Activated CD4-positive, alpha-beta memory T cell treated with anti-CD3 and anti-CD28 coated beads, Interleukin-2, amount 10 ng/mL, durations not matched to agents 7 days and 5 days (primary cell): ENCODE data around the gene PDE7B. TPM values are rescaled to one million over a fixed set of nuclear protein-coding genes. Genes with fewer than 3 reads are reported as not detected.
A peak's percentile ranks its signal among the peaks of the same experiment; 100 is the strongest.

Experiments
- CTCF ChIA-PET: fragments of 350-600 bp; sonication (Branson Sonifier 250); formaldehyde crosslinking; loops from one replicate; lab custom pipeline; 2021; ENCODE audit warnings: antibody characterized with exemption, inconsistent platforms; lab: Charles Lee
- POLR2A ChIA-PET: fragments of 350-600 bp; sonication (Branson Sonifier 250); formaldehyde crosslinking; loops from one replicate; lab custom pipeline; 2021; ENCODE audit warnings: antibody characterized with exemption; lab: Charles Lee
- DNase-seq: peaks from one replicate; pipeline ENCODE4 v3.0.0-alpha.2; 2020
- H3K27ac Mint-ChIP-seq: one replicate; pipeline ENCODE4 v1.8.0; 2021; ENCODE audit warnings: mild to moderate bottlenecking, mixed read lengths
- H3K27me3 Mint-ChIP-seq: one replicate; pipeline ENCODE4 v1.8.0; 2021; ENCODE audit warnings: mixed read lengths
- H3K36me3 Mint-ChIP-seq: one replicate; pipeline ENCODE4 v1.8.0; 2021; ENCODE audit warnings: low read depth, mixed read lengths
- H3K4me1 Mint-ChIP-seq: one replicate; pipeline ENCODE4 v1.8.0; 2021; ENCODE audit warnings: mixed read lengths
- H3K4me3 Mint-ChIP-seq: one replicate; pipeline ENCODE4 v1.8.0; 2021; ENCODE audit warnings: mild to moderate bottlenecking, mixed read lengths
- H3K9me3 Mint-ChIP-seq: one replicate; pipeline ENCODE4 v1.8.0; 2021; ENCODE audit warnings: mixed read lengths
- total RNA-seq, 2 experiments: library from RNA; stranded (reverse); gene quantifications; one replicate each; pipeline ENCODE4 v1.2.3, GENCODE V29; 2021

PDE7B gene
- total RNA-seq, 2 experiments from 2014 or later = 0.68 to 0.95 TPM

DNA sequence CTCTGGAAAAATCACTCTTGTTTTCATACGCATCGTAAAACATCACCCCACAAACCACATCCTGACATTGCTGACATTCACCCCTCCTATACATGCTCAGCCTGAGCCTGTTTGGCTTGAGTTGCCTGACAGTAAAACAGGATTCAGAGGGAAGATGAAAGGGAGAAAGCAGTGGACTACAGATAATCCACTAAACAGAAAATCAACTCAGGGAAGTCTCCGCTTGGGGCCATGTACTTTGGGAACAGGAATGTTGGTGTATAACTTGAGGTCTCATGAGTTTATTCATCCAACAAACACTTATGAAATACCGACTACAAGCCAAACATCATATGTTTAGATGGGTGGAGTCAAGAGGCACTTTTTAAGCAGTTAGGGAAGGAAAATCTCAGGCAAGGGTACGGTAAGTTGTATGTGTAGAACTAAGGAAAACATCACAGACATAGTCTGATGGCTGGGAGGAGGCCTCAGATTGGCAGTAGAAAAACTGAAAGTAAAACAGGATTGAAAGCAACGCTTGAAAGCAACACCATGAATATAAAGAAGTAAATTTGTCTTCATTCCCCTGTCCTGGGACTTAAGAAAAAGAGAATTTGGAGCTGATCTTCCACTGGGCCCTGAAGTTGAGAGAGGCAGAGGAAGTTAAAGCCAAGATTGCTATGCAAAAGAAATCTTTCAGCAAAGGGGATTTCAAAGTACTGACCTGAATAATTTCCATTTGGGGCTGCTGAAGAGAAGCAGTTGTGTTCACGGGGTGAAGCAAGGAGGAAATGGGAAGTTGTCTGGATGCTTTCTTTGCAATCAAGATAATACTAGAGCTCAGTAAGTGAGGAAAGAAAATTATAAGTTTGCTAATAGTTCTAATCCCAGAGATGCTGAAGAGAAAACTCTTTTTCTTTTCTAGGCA lies 28.8 kb downstream of the PDE7B start:
- ChIA-PET POLR2A (interaction anchor here (0.6 to 2.6 kb wide), 4 partner anchors 28 to 1603 kb away, joined by 3 to 11 read pairs (median 5); partner anchors contain the start of genes AHI1, BCLAF1 and PDE7B), CTCF (interaction anchor here (1.0 to 1.4 kb wide), 2 partner anchors 29 to 342 kb away, joined by 3 to 7 read pairs; no protein-coding TSS in a partner anchor)
- Mint-ChIP-seq H3K36me3 (no peaks in the 10 kb centered on the region), H3K4me3 (peak overlapping the region; percentile 76), H3K27ac (peak overlapping the region; percentile 95), H3K9me3 (no peaks in the 10 kb centered on the region), H3K4me1 (peaks cover 31% of the 10 kb centered on the region), H3K27me3 (no peaks in the 10 kb centered on the region)
- DNase-seq = peak; percentile 71

DNA sequence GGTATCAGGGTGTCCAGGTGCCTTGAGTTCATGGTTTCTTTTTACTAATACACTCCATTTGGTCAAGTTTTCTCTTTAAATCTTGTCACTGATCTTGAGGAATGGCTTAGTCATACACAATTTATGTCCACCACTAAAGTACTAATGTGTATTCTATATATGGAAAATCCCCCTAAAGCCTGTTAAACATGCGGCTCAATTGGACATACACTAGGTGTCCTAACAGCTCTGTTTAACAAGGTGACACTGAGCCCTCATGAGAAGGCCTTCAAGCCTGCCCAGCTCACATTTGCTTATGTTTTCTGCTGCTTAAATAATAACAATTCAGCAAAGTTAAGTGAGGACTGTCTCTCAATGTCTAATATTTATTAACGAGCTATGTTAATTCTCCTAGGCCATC lies 31.5 kb downstream of the PDE7B start:
- Mint-ChIP-seq H3K27me3 (no peaks in the 10 kb centered on the region), H3K27ac (no peak overlapping the region), H3K9me3 (no peaks in the 10 kb centered on the region), H3K4me1 (peaks cover 26% of the 10 kb centered on the region), H3K4me3 (no peak overlapping the region), H3K36me3 (no peaks in the 10 kb centered on the region)
- DNase-seq = no peak
- ChIA-PET POLR2A (no interaction called here), CTCF (interaction anchor here (2.1 kb wide), 1 partner anchor 26 kb away, joined by 10 read pairs; no protein-coding TSS in a partner anchor)

DNA sequence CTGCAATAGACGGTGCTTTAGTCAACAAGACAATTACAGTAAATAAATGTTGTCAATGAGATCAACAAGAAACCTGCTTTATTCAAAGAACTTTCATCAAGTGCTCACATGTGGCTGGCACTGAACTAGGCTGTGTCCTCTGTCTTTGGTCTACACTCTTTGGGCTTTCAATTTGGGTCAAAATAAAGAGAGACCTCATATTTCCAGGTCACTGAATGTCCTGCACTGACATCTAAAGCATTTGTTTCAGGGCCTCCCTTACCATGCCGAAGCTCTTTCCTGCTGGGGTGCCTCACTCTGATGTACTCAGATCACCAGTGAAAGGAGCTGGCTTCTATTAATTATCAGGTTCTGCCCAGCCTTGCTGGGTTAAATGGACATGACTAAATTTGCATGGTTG lies 32.0 kb downstream of the PDE7B start:
- no peak overlapping the region for H3K27ac Mint-ChIP-seq
- DNase-seq = no peak
- POLR2A ChIA-PET = no interaction called here
- CTCF ChIA-PET = interaction anchor here (1.1 to 2.1 kb wide), 2 partner anchors 9 to 26 kb away, joined by 3 to 10 read pairs; no protein-coding TSS in a partner anchor
- H3K36me3 Mint-ChIP-seq = no peaks in the 10 kb centered on the region
- no peaks in the 10 kb centered on the region for H3K9me3 Mint-ChIP-seq
- no peaks in the 10 kb centered on the region for H3K27me3 Mint-ChIP-seq
- H3K4me3 Mint-ChIP-seq = no peak overlapping the region
- peaks cover 26% of the 10 kb centered on the region for H3K4me1 Mint-ChIP-seq

DNA sequence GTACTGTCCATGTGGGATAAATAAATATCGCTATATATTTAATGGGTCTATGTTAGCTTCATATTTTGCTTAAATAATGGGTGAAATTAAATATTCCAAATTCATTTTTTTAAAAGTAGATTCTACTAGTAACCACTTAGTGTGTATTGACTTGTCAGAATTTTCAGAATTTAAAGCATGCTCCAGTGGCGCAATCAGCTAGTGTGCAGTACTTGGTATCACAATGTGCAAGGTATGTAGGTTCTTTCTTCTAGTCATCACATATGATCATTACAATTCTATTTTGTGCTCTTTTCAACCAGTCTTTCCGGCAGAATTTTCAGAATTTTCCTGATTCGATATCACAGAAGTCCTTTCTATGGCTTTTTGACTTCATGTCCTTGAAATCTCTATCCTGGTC lies 32.6 kb downstream of the PDE7B start:
- no peak for DNase-seq
- Mint-ChIP-seq H3K4me3 (no peak overlapping the region), H3K36me3 (no peaks in the 10 kb centered on the region), H3K4me1 (peaks cover 26% of the 10 kb centered on the region), H3K27me3 (no peaks in the 10 kb centered on the region), H3K27ac (no peak overlapping the region), H3K9me3 (no peaks in the 10 kb centered on the region)
- ChIA-PET CTCF (interaction anchor here (0.6 to 2.1 kb wide), 3 partner anchors 9 to 247 kb away, joined by 3 to 10 read pairs (median 3); no protein-coding TSS in a partner anchor), POLR2A (no interaction called here)

DNA sequence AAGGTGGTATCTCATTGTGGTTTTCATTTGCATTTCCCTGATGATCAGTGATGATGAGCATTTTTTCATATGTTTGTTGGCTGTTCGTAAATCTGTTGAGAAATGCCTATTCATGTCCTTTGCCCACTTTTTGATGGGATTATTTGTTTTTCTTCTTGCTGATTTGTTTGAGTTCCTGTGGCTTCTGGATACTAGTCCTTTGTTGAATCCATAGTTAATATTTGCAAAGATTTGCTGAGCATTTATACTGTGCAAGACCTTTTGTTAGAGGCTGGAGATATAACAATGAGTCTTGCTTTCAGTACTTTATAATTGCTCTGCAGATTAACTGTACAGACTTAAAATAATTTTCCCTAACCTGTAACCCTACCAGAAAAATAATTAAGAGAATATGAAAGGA lies 35.6 kb downstream of the PDE7B start:
- Mint-ChIP-seq H3K4me3 (no peak overlapping the region), H3K27ac (no peak overlapping the region), H3K4me1 (peaks cover 3% of the 10 kb centered on the region), H3K27me3 (no peaks in the 10 kb centered on the region), H3K9me3 (no peaks in the 10 kb centered on the region), H3K36me3 (no peaks in the 10 kb centered on the region)
- no peak for DNase-seq
- ChIA-PET CTCF (no interaction called here), POLR2A (no interaction called here)

DNA sequence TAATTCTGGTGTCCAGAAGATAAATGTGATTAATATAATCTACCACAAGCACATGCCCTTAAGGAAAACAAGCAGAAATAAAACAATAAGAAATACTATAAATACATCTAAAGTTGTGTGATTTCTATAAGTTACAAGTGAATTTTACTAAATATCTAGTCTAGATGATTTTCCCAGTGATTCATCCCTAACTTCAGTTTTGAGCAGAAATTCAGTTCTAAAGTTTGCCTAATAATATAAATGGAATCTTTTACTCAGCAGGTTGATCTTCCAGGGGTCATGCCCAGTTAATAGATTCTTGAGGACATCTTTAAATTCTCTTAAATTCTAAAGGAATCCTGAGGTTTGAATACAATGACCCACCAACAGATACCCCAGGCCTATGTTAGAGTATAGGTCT lies 37.3 kb downstream of the PDE7B start:
- Mint-ChIP-seq H3K4me3 (no peak overlapping the region), H3K27me3 (no peaks in the 10 kb centered on the region), H3K27ac (no peak overlapping the region), H3K4me1 (no peaks in the 10 kb centered on the region), H3K9me3 (no peaks in the 10 kb centered on the region), H3K36me3 (no peaks in the 10 kb centered on the region)
- ChIA-PET CTCF (interaction anchor here (0.7 kb wide), 1 partner anchor 340 kb away, joined by 3 read pairs; no protein-coding TSS in a partner anchor), POLR2A (no interaction called here)
- no peak for DNase-seq

DNA sequence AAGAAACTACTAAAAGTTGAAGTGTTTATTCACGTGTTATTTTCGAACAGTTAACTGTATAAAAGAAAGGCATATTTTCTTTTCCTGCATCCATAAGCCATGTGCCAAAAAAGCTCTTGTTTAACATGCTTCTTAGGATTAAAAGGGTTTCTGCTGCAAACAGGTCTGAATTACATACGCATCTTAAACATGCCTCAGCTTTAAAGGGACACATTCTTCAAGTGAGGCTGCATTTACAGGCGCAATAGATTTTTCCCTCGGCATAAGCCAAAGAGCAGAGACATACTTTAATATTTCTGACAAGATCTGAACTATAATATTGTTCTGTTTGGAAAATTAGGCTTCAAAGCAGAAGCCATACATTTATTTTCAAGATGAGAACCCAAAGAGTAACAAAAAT lies 39.4 kb downstream of the PDE7B start:
- POLR2A ChIA-PET = no interaction called here
- CTCF ChIA-PET = no interaction called here

DNA sequence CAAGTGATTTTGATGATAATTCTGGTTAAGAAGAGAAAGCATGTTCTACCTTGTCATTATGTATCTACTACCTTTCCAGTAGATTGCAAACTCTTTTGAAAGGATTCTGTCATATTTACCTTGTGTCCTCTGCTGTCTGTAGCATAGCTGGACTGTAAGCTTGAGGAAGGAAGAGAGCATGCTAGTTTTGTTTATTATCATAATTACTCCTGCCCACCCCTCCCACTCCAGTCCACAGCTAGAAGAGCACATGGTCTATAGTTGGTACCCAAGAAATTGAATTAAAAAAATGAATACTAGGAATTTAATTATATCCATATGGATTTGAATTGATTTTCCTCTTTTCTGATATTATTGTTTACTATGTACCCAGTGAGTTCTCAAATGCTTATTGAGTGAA lies 40.2 kb downstream of the PDE7B start:
- Mint-ChIP-seq H3K4me3 (no peak overlapping the region), H3K27me3 (peaks cover under 1% of the 10 kb centered on the region), H3K4me1 (peaks cover under 1% of the 10 kb centered on the region), H3K9me3 (no peaks in the 10 kb centered on the region), H3K36me3 (no peaks in the 10 kb centered on the region), H3K27ac (no peak overlapping the region)
- ChIA-PET POLR2A (no interaction called here), CTCF (interaction anchor here (2.5 kb wide), 1 partner anchor 18 kb away, joined by 9 read pairs; no protein-coding TSS in a partner anchor)
- DNase-seq = no peak

More for the DNA sequence above, 39.4 kb downstream of the PDE7B start:
- Mint-ChIP-seq H3K4me1 (no peaks in the 10 kb centered on the region), H3K27me3 (no peaks in the 10 kb centered on the region), H3K36me3 (no peaks in the 10 kb centered on the region), H3K4me3 (no peak overlapping the region), H3K27ac (no peak overlapping the region), H3K9me3 (no peaks in the 10 kb centered on the region)
- DNase-seq = no peak

DNA sequence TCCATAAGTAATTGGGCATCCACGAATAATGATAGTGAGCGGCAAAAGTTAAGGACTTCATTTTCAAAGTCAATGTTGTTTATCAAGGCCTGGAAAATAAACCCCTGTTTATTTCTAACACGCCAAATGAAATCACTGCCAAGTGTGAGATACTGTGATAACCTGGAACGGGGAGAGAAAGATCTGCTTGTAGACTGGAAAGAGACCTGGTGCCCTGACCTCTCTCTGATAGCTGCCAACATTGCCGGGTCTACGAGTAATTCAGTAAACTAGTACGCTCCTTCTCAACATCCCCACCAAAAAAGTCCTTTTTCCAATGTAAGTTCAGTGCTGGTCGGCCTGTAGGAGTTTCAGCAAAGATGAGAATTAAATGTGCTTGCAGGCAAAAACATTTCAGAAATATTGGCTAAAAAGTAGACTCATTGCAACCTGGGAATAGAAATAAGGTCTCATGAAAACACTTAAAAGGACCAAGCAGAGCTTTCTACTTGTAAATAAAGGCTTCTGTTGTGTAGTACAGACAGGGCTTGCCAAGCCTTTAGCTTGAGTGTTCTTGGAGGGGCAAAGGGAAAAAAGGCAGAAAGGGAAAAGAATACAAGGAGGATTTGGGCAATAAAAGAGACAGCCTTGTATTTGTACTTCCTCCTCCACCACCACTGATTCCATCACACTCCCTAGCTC lies 43.9 kb downstream of the PDE7B start:
- no peak overlapping the region for H3K4me3 Mint-ChIP-seq
- H3K27me3 Mint-ChIP-seq = peaks cover 7% of the 10 kb centered on the region
- CTCF ChIA-PET = no interaction called here
- peaks cover 3% of the 10 kb centered on the region for H3K36me3 Mint-ChIP-seq
- no peaks in the 10 kb centered on the region for H3K9me3 Mint-ChIP-seq
- POLR2A ChIA-PET = no interaction called here
- H3K27ac Mint-ChIP-seq = no peak overlapping the region
- DNase-seq = no peak
- H3K4me1 Mint-ChIP-seq = peaks cover 3% of the 10 kb centered on the region

DNA sequence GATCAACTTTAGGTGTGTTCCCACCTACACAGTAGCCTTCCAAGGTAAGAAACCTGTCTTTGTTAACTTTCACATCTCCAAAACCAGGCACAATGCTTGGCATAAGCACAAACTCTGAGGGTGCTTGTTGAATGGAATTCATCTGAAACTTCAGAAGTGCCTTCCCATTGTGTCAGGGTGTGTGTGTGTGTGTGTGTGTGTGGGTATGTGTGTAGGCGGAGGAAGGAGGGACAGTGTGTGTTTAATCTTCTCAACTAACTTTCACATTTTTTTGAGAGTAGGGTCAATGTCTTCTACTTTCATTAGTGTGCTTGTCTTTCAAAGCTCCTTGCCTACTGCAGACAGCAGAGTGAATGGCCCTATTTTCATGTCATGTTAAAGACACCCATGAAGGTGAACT lies 45.6 kb downstream of the PDE7B start:
- H3K9me3 Mint-ChIP-seq = no peaks in the 10 kb centered on the region
- CTCF ChIA-PET = interaction anchor here (2.1 kb wide), 1 partner anchor 13 kb away, joined by 8 read pairs; no protein-coding TSS in a partner anchor
- DNase-seq = no peak
- peaks cover 3% of the 10 kb centered on the region for H3K36me3 Mint-ChIP-seq
- peaks cover 7% of the 10 kb centered on the region for H3K27me3 Mint-ChIP-seq
- no peak overlapping the region for H3K27ac Mint-ChIP-seq
- peaks cover 5% of the 10 kb centered on the region for H3K4me1 Mint-ChIP-seq
- POLR2A ChIA-PET = no interaction called here
- H3K4me3 Mint-ChIP-seq = no peak overlapping the region

DNA sequence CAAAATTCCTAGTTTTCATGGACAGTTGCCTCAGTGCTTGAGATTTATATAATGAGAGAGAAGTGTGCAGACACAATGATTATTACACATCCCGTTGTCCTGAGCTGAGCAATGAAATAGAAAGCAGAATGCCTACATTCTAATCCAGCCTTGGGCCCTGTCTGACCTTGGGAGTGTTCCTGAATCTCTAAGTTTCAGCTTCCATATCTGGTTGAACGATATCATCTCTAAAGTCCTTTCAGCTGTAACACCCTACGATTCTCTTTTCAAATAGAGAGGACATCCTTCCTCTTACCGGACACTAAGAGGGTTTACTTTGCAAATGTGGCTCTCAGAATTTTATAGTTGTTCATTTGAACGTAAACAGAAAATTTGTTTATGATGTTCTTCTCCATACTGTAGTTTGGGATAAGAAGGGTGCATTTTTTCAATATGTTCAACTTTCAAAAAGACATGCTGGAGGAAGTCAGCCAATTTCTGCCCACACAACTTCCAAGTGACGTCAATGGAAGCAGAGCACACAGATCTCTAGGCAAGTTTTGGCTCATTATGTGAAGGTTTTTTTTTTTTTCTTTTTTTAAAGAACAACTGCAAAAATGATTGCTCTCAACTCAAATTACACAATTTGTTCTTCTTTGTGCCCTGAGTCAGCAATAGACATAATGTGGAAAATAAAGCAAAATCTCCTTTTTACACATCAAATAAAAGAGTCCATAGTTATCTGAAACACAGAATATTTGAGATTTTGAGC lies 50.4 kb downstream of the PDE7B start:
- no peak for DNase-seq
- Mint-ChIP-seq H3K4me1 (peaks cover 2% of the 10 kb centered on the region), H3K4me3 (no peak overlapping the region), H3K9me3 (no peaks in the 10 kb centered on the region), H3K36me3 (peaks cover 3% of the 10 kb centered on the region), H3K27ac (no peak overlapping the region), H3K27me3 (peaks cover 4% of the 10 kb centered on the region)
- ChIA-PET CTCF (interaction anchor here (1.6 to 2.5 kb wide), 3 partner anchors 8 to 325 kb away, joined by 4 to 14 read pairs (median 4); no protein-coding TSS in a partner anchor), POLR2A (no interaction called here)

DNA sequence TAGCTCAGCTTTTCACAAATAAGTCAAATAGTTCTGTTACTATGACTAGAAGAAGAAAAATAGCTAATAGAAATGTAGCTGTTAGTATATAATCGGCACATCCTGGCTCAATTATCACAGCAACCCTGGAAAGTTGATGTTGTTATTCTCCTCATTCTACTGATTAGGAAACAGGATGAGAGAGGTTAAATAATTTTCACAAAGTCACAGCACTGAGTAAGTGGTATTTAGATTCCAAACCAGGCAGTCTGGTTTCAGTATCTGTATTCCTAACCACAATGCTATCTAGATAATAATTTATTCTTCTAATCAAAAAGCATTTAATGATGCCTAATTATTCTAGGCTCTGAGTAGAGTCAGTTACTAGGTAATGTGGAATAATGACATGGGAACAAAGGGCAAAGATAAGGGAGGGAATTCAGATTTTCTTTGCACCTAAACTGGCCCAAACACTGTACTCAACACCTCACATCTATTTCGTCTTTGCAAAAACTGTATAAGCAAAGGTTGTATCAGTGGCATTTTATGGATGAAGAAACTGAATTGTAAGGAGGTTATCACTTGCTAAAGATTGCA lies 51.3 kb downstream of the PDE7B start:
- peaks cover 2% of the 10 kb centered on the region for H3K4me1 Mint-ChIP-seq
- DNase-seq = no peak
- ChIA-PET POLR2A (no interaction called here), CTCF (no interaction called here)
- no peak overlapping the region for H3K4me3 Mint-ChIP-seq
- peaks cover 3% of the 10 kb centered on the region for H3K36me3 Mint-ChIP-seq
- no peaks in the 10 kb centered on the region for H3K9me3 Mint-ChIP-seq
- no peak overlapping the region for H3K27ac Mint-ChIP-seq
- H3K27me3 Mint-ChIP-seq = peaks cover 2% of the 10 kb centered on the region
